Esophagus squamous epithelium (tissue), 5 donors: ENCODE results near the gene FANCD2. TPM values are rescaled to one million over a fixed set of nuclear protein-coding genes. Genes with fewer than 3 reads are reported as not detected.

Experiments
- DNase-seq: peaks from one replicate; lab custom pipeline; 2025; lab: John Stamatoyannopoulos, UW
- H3K27ac ChIP-seq, 4 donors: fragments of 200-600 bp; sonication (generic); one replicate each; pipeline ENCODE4 v1.5.1; 2016 to 2019; ENCODE audit warnings: mild to moderate bottlenecking in 1 of 4
- H3K27me3 ChIP-seq, 4 donors: fragments of 200-600 bp; sonication (generic); 1 replicate in 3 of 4; 2 replicates in 1 of 4; pipeline versions ENCODE4 v1.5.1 to v1.6.0; 2017 to 2021; ENCODE audit warnings: antibody characterized with exemption in 1 of 4
- H3K36me3 ChIP-seq, 3 donors: fragments of 200-600 bp; sonication (generic); one replicate each; pipeline ENCODE4 v1.5.1; 2016 to 2019
- H3K4me1 ChIP-seq, 3 donors: fragments of 200-600 bp; sonication (generic); one replicate each; pipeline ENCODE4 v1.5.1; 2017 to 2019
- H3K4me3 ChIP-seq, 4 donors: fragments of 200-600 bp; sonication (generic); 1 replicate in 3 of 4; 2 replicates in 1 of 4; pipeline ENCODE4 v1.5.1; 2016 to 2019; ENCODE audit warnings: mild to moderate bottlenecking in 2 of 4, moderate library complexity in 1 of 4
- H3K9me3 ChIP-seq, 3 donors: fragments of 200-600 bp; sonication (generic); one replicate each; pipeline ENCODE4 v1.5.1; 2016 to 2019
- CTCF ChIP-seq, 6 experiments: fragments of 450-650 bp in 4 of 6; fragments of 200-600 bp in 2 of 6; sonication (generic) in 2 of 6; IDR thresholded peaks; one replicate each; pipeline ENCODE4 v1.5.1; 2016 to 2019; ENCODE audit warnings: antibody characterized with exemption in 6 of 6, mild to moderate bottlenecking in 4 of 6, moderate library complexity in 4 of 6
- POLR2A ChIP-seq, 4 donors: fragments of 450-650 bp; IDR thresholded peaks; one replicate each; pipeline ENCODE4 v1.6.1; 2017; ENCODE audit warnings: antibody characterized with exemption in 4 of 4, mild to moderate bottlenecking in 4 of 4, moderate library complexity in 3 of 4
- WGBS, 2 donors: methylation state at CpG; one replicate each; pipeline ENCODE4 v1.1.5; 2018; 5-methylcytosine and 5-hydroxymethylcytosine counted together
- intact Hi-C: fragments of 100-400 bp; cut with DNase I; formaldehyde crosslinking; loops from one replicate; pipeline ENCODE4 v1.15.0; 2022
- total RNA-seq, 4 donors: library from RNA; depleted of rRNA; stranded (reverse); fragments of >200 nt; gene quantifications; one replicate each; pipeline ENCODE4 v1.1.0, GENCODE V29; 2016
- donor health status: DM: yes; HTN: yes; CAD: no.

Gene FANCD2
- total RNA-seq = 10 to 100 TPM in 2 of 4 donors, 1 to 10 TPM in 2; 3.8 to 15.5 (median 11.1) TPM

- WGBS, 2 donors = 0% methylated on average over 9 to 17 of the region's 61 CpGs
- intact Hi-C loops = no loop called here
- H3K4me1 ChIP-seq = peaks cover 13 to 33% (median 17%) of the 10 kb centered on the region in 3 donors
- H3K27ac ChIP-seq = peak within 1 kb of the TSS; percentile 76 to 91 (median 85)
- H3K36me3 ChIP-seq = peaks cover 0 to 32% (median 9%) of the 10 kb centered on the region in 3 donors
- no peaks in the 10 kb centered on the region for H3K27me3 ChIP-seq
- peak within 1 kb of the TSS; percentile 46 to 94 (median 92) for H3K4me3 ChIP-seq
- peak in 2 of 6 experiments; percentile 26 to 29 for TF ChIP-seq CTCF (IDR thresholded peaks at IDR 0.05)
- peak in 2 of 4 donors; percentile 70 to 79 for TF ChIP-seq POLR2A (IDR thresholded peaks at IDR 0.05)
- no peaks in the 10 kb centered on the region for H3K9me3 ChIP-seq
- DNase-seq = peak; percentile 35
Measured at GRCh38 chr3:10026084-10026890, at the start of gene FANCD2. Gene FANCD2 (plus strand): TSS chr3:10026437. CDS start chr3:10028658, 2,221 bp downstream.

- 19 to 25% methylated on average over 7 of the region's 7 CpGs for WGBS, 2 donors
- no peak for TF ChIP-seq CTCF (IDR thresholded peaks at IDR 0.05)
- no peak for TF ChIP-seq POLR2A (IDR thresholded peaks at IDR 0.05)
- Histone ChIP-seq H3K27me3 (no peaks in the 10 kb centered on the region), H3K4me3 (peak overlapping the region in 1 of 4 donors; percentile 30), H3K36me3 (peaks cover 0 to 75% (median 11%) of the 10 kb centered on the region in 3 donors), H3K4me1 (peaks cover 18 to 38% (median 29%) of the 10 kb centered on the region in 3 donors), H3K27ac (peak overlapping the region; percentile 87 to 92 (median 89)), H3K9me3 (no peaks in the 10 kb centered on the region)
- intact Hi-C loops = no loop called here
- DNase-seq = peak; percentile 8
Measured at GRCh38 chr3:9976721-9977709, 49.2 kb upstream of the FANCD2 start.

GRCh38 chr3:9978710-9979305, 47.4 kb upstream of the FANCD2 start:
- DNase-seq = no peak
- no peaks in the 10 kb centered on the region for H3K9me3 ChIP-seq
- intact Hi-C loops = no loop called here
- H3K4me1 ChIP-seq = peaks cover 28 to 53% (median 37%) of the 10 kb centered on the region in 3 donors
- H3K36me3 ChIP-seq = peaks cover 0 to 68% (median 0%) of the 10 kb centered on the region in 3 donors
- TF ChIP-seq POLR2A (IDR thresholded peaks at IDR 0.05) = no peak
- no peak for TF ChIP-seq CTCF (IDR thresholded peaks at IDR 0.05)
- no peak overlapping the region for H3K4me3 ChIP-seq
- 60 to 66% methylated on average over 8 of the region's 8 CpGs for WGBS, 2 donors
- H3K27me3 ChIP-seq = no peaks in the 10 kb centered on the region
- peak overlapping the region; percentile 47 to 92 (median 88) for H3K27ac ChIP-seq

GRCh38 chr3:9980251-9980650, 46.0 kb upstream of the FANCD2 start:
- TF ChIP-seq POLR2A (IDR thresholded peaks at IDR 0.05) (no peak), CTCF (IDR thresholded peaks at IDR 0.05) (no peak)
- H3K4me3 ChIP-seq = no peak overlapping the region
- intact Hi-C loops = no loop called here
- no peaks in the 10 kb centered on the region for H3K27me3 ChIP-seq
- WGBS, 2 donors = 96 to 97% methylated on average over 2 of the region's 2 CpGs
- H3K9me3 ChIP-seq = no peaks in the 10 kb centered on the region
- H3K27ac ChIP-seq = peak overlapping the region in 1 of 4 donors; percentile 9
- H3K4me1 ChIP-seq = peaks cover 39 to 66% (median 49%) of the 10 kb centered on the region in 3 donors
- H3K36me3 ChIP-seq = peaks cover 0 to 65% (median 0%) of the 10 kb centered on the region in 3 donors
- no peak for DNase-seq
